A549 treated with CORT108297 at 1 μM for 4 hours (cell line): ENCODE measurements around the gene RLN3. TPM values are rescaled to one million over a fixed set of nuclear protein-coding genes. Genes with fewer than 3 reads are reported as not detected.

Source experiments
- total RNA-seq: library from RNA; stranded (reverse); fragments of 200-300 nt; extraction: Qiagen RNA extraction; gene quantifications from 5 replicates; pipeline ENCODE4 v1.2.3, GENCODE V29; 2022

RLN3 gene, protein sequence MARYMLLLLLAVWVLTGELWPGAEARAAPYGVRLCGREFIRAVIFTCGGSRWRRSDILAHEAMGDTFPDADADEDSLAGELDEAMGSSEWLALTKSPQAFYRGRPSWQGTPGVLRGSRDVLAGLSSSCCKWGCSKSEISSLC
- total RNA-seq: not detected in 5 replicates

GRCh38 chr19:14027856-14028450 lies at the start of gene RLN3:
RLN3 (plus strand) TSS chr19:14028148; CDS start chr19:14028205, 57 bp downstream.

GRCh38 chr19:14006085-14006765 lies 21.7 kb upstream of the RLN3 start, which contains the start of gene RFX1:
RFX1 (minus strand) TSS chr19:14006320; CDS start chr19:13993843, 12,477 bp downstream.

DNA sequence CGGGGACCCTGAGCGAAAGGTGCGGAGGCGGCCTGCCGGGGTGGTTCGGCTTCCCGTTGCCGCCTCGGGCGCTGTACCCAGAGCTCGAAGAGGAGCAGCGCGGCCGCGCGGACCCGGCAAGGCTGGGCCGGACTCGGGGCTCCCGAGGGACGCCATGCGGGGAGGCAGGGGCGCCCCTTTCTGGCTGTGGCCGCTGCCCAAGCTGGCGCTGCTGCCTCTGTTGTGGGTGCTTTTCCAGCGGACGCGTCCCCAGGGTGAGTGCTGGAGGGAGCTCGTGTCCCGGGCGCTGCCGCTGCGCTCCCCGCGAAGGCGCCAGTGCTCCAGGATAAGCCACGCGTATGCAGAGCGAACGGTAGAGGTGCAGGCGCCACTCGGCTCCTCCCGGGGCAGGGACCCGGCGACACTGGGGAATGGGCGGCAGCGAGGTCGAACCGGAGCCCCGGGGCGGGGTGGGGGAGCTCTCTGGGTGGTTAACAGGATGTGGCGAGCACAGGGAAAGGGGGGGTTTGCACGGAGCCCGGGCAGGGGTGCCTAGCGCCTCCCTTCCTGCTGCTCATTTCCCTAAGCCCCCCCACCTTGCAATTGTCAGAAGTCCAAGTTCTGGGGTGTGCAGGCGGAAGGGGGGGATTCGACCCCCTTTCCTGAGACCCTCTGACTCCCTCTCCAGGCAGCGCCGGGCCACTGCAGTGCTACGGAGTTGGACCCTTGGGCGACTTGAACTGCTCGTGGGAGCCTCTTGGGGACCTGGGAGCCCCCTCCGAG lies 4.0 kb downstream of the RLN3 start, which contains the start of gene IL27RA:
Gene IL27RA, plus strand, starts transcription at position 44 of the 762 bp plus-strand sequence. Its CDS starts 111 bp downstream, at position 155.

DNA sequence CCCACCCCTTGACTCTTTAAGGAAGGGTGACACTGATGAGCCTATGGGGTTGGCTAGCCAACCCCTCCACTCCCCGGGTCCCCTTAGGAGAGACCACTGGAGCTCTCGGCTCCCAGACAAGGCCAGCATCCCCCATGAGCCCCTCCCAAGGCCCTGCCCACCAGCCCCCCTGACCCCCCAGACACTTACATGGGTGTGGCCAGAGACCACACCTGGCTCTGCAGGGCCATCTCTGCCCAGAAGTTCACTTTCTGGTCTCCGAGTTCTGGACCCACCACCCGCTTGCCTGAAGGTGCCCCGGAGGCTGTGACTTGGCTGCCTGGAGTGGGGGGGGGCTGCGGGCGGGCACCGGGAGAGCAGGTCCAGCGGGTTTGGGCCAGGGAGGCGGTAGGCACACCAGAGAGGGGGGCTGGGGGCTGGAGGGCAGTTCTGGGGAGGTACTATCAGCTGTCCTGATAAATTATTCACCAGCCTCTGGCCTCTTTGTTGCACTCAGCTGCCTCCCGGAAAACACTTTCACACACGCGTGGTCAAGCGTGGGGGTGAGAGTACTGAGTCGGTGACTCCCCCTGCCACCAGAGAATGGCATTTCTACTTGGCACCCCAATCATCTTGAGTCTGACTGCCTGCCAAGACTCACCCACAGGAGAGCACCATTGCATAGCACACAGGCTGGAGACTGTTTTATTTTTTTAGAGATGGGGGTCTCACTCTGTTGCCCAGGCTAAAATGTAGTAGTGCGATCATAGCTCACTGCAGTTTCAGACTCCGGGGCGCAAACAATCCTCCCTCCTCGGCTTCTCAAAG lies 34.0 kb downstream of the RLN3 start, which contains the start of gene PALM3:
Gene PALM3, minus strand, starts transcription at position 326 of the 807 bp plus-strand sequence. Its CDS starts 96 bp downstream, at position 230.

DNA sequence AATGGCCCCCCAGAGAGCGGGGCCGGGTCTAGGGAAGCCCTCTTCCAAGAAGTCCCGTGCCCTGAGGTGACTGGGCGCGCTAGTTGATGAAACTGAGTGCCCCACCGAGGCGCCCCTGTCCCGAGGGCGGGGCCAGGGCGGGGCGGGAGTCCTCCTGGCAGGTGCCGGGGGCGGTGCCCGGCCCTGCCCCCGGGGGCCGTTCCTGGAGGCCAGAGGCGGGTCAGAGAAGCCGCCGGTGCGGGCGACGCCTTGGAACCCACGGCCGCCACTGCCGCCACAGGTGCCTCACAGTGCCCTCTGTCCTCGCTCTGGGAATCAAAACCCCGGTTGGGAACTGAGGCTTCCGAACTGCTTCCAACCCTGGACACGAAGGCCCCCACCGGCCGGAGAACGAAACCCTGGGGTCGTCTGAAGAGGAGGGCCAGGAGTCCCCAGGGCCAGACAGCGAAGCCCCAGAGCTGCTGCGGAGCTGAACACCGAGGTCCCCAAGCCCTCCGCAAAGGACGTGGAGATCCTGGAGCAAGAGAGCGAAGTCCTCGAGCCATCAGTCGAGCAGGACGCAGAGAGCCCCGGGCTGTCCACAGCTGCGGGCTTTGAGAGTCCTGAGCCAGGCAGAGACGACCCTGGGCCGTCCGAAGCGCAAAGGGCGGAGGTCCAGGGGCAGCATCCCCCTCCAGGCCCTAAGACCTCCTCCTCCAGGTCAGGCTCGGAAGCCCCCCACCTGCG lies 44.8 kb downstream of the RLN3 start, which contains the start of gene MISP3:
Gene MISP3, plus strand, starts transcription at position 252 of the 726 bp plus-strand sequence. CDS start 524 bp downstream, outside the sequence.

Other genes with a start within 250 kb of the RLN3 start
- 6.0 to 9.5 TPM (median 8.0 TPM) in 5 replicates for gene ZSWIM4, start 232.7 kb upstream of the RLN3 start, total RNA-seq
- 1.4 to 4.1 TPM (median 3.2 TPM) in 5 replicates for gene NANOS3, start 151.0 kb upstream of the RLN3 start, total RNA-seq
- 0.36 to 1.3 TPM (median 0.60 TPM) in 5 replicates for gene BRME1, start 122.0 kb upstream of the RLN3 start, total RNA-seq
- gene CC2D1A, start 121.9 kb upstream of the RLN3 start, total RNA-seq: 8.6 to 11.6 TPM (median 10.3 TPM) in 5 replicates
- gene PODNL1, start 89.7 kb upstream of the RLN3 start, total RNA-seq: 0.88 to 1.8 TPM (median 1.1 TPM) in 5 replicates
- gene DCAF15, start 75.6 kb upstream of the RLN3 start, total RNA-seq: 13.2 to 23.3 TPM (median 22.1 TPM) in 5 replicates
- gene RFX1, start 21.8 kb upstream of the RLN3 start, total RNA-seq: 3.7 to 6.3 TPM (median 5.7 TPM) in 5 replicates
- 8.5 to 11.7 TPM (median 10.9 TPM) in 5 replicates for gene IL27RA, start 3.6 kb downstream of the RLN3 start, total RNA-seq
- gene PALM3, start 33.9 kb downstream of the RLN3 start, total RNA-seq: 1.6 to 2.6 TPM (median 2.2 TPM) in 5 replicates
- gene MISP3, start 44.6 kb downstream of the RLN3 start, total RNA-seq: 1.8 to 5.3 TPM (median 4.0 TPM) in 5 replicates
- not detected in 5 replicates for gene C19orf67, start 57.6 kb downstream of the RLN3 start, total RNA-seq
- gene SAMD1, start 62.6 kb downstream of the RLN3 start, total RNA-seq: 38.1 to 46.8 TPM (median 44.2 TPM) in 5 replicates
- 30.6 to 37.8 TPM (median 34.4 TPM) in 5 replicates for gene PRKACA, start 89.6 kb downstream of the RLN3 start, total RNA-seq
- gene ASF1B, start 108.4 kb downstream of the RLN3 start, total RNA-seq: 32.5 to 34.1 TPM (median 32.8 TPM) in 5 replicates
- gene ADGRL1, start 178.0 kb downstream of the RLN3 start, total RNA-seq: 2.1 to 3.7 TPM (median 3.4 TPM) in 5 replicates